Stimulated activated naive CD8-positive, alpha-beta T cell treated with anti-CD3 and anti-CD28 coated beads, Interleukin-15, Interleukin-2, amounts not matched to agents 100 ng/mL and 50 ng/mL, for 24 hours (primary cell): Measurements from ENCODE around the gene LILRB3.
"Not testable (repeated sequence)": the region's sequence is repeated elsewhere in the genome, so short reads cannot be mapped to it uniquely, and the experiment has no call there.

Experiments used
- H3K27ac Mint-ChIP-seq: one replicate; pipeline ENCODE4 v1.8.0; 2021; ENCODE audit warnings: mild to moderate bottlenecking, mixed read lengths
- H3K27me3 Mint-ChIP-seq: one replicate; pipeline ENCODE4 v1.8.0; 2021; ENCODE audit warnings: mixed read lengths
- H3K36me3 Mint-ChIP-seq: one replicate; pipeline ENCODE4 v1.8.0; 2021; ENCODE audit warnings: low read depth, mixed read lengths
- H3K4me1 Mint-ChIP-seq: one replicate; pipeline ENCODE4 v1.8.0; 2021; ENCODE audit warnings: low read depth, mixed read lengths
- H3K4me3 Mint-ChIP-seq: one replicate; pipeline ENCODE4 v1.8.0; 2021; ENCODE audit warnings: mild to moderate bottlenecking, mixed read lengths
- H3K9me3 Mint-ChIP-seq: one replicate; pipeline ENCODE4 v1.8.0; 2021; ENCODE audit warnings: mixed read lengths

Gene LILRB3

DNA sequence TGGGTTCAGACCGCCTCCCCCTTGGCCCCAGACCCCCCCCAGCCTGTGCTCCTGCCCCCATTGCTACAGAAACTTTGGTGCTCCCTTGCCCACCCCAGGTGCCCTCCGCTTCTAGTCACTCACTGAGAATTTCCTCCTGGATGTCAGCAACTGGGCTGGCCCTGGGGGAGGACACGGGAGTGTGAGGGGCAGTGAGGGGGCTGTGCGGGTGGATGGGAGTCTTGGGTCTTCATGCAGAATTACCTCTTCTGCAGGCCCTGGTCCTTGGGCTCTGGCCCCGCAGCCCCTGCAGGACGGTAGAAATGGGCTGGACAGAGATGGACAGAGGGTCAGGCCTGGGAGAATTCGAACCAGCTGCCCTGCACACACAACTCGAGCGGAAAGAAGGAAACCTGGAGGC, 29.4 kb upstream of the LILRB3 start:
- Mint-ChIP-seq H3K4me3 (no peak overlapping the region), H3K27me3 (peaks cover 8% of the 10 kb centered on the region)

DNA sequence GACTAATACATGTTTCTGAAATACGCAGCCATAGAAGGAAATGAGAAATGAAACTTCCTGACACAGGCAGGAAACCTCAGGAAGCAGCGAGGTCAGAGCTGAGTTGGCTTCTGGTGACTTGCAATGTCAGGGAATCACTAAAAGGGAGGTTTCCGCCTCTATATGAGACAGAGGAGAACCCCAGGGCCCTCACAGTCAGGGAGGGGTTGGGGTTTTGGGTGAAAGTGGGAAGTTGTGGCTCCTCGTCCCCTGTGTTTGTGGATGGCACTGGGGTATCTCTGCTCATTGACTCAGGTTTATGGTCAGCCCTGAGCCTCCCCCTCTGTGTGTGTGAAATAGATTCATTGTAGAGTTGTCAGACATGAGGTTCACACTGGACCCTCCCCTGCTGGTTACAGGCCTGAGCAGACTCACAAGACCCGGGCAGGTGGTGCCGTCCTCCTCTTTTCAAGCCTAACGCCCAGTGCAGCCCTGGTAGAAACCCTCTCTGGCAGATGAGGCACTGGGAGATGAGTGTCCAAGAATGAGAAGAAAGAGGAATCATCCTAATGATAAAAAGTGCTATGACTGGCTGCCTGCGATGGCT, 25.3 kb upstream of the LILRB3 start:
- Mint-ChIP-seq H3K9me3 (no peaks in the 10 kb centered on the region), H3K27ac (peak overlapping the region; percentile 26), H3K4me3 (peak overlapping the region; percentile 6), H3K36me3 (no peaks in the 10 kb centered on the region), H3K27me3 (peaks cover 10% of the 10 kb centered on the region), H3K4me1 (peaks cover 17% of the 10 kb centered on the region)

More for the DNA sequence above, 29.4 kb upstream of the LILRB3 start:
- no peak overlapping the region for H3K27ac Mint-ChIP-seq
- H3K9me3 Mint-ChIP-seq = no peaks in the 10 kb centered on the region
- H3K36me3 Mint-ChIP-seq = no peaks in the 10 kb centered on the region
- peaks cover 13% of the 10 kb centered on the region for H3K4me1 Mint-ChIP-seq

DNA sequence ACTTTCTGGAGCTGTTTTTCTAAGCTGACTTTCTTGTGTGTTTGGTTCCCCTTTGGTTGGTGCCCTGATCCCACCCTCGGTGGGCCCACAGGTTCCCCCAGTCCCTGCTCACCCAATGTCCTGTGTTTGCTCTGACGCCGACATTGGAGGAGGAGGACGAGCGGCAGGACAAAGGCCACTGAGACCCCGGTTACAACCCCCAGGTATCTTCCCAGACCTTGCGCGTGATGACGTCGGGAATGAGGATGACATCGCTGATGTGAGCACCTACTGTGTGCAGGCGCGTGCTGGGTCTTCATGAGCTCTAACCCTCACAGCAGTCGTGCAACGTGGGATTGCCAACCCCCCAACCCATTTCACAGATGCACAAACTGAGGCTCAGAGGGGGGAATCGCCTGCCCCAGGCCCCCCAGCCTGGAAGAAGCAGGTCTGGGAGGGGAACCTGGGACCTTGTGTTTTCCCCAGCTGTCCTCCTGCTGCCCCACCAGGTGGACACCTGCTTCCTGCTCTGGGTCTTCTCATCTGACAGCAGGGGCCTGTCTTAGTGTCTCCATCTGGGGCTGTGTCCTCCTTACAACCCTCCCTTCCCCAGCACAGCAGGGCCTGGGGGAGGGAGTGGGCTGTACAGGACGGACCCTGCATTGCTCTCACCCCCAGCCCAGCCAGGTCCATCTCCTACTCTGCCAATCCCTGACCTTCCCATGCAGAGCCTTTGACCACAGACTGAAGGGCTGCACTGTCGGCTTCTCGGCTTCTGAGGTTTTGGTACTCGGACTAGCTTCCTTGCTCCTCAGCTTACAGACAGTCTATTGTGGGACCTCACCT, 24.5 kb upstream of the LILRB3 start:
- H3K27me3 Mint-ChIP-seq = peaks cover 13% of the 10 kb centered on the region
- H3K4me3 Mint-ChIP-seq = peak overlapping the region; percentile 6
- H3K27ac Mint-ChIP-seq = peak overlapping the region; percentile 26
- H3K9me3 Mint-ChIP-seq = no peaks in the 10 kb centered on the region
- peaks cover 17% of the 10 kb centered on the region for H3K4me1 Mint-ChIP-seq
- no peaks in the 10 kb centered on the region for H3K36me3 Mint-ChIP-seq

DNA sequence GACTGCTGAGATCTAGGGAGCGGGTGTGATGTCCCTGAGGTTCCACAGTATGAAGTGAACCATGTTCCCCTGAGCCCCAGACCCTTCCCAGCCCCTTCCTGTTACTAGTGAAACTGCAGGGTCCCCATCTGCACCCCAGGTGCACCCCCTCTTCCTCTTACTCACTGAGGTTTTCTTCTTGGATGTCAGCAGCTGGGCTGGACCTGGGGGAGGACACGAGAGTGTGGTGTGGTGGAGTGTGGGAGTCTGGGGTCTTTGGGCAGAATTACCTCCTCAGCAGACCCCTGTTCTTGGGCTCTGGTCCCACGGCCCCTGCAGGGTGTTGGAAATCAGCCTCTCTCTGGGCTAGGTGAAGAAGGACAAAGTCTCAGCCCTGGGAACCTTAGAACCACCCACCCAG, 23.1 kb upstream of the LILRB3 start:
- H3K4me1 Mint-ChIP-seq = peaks cover 17% of the 10 kb centered on the region
- H3K27me3 Mint-ChIP-seq = peaks cover 13% of the 10 kb centered on the region
- H3K36me3 Mint-ChIP-seq = no peaks in the 10 kb centered on the region
- no peaks in the 10 kb centered on the region for H3K9me3 Mint-ChIP-seq
- no peak overlapping the region for H3K27ac Mint-ChIP-seq
- H3K4me3 Mint-ChIP-seq = no peak overlapping the region

DNA sequence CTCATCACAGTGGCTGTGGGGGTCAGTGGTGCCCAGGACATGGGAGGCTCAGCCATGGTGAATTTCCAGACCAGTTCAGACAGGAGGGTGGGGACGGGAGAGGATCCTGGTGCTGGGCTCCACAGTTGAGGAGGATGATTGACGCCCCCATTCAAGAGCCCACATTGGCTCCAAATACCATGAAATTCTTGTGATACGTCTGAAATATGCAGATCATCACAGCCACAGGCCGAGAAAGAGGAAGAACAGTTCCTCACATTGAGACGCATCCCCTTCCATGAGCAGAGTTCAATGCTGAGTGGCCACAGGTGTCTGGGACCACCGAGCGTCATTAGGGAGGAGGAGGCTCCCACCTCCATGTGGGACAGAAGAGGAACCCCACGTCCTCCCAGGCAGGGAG, 21.0 kb upstream of the LILRB3 start:
- Mint-ChIP-seq H3K4me1 (peaks cover 17% of the 10 kb centered on the region), H3K27me3 (peaks cover 11% of the 10 kb centered on the region)
- H3K9me3 Mint-ChIP-seq, H3K36me3 Mint-ChIP-seq, H3K4me3 Mint-ChIP-seq, H3K27ac Mint-ChIP-seq: not testable (repeated sequence)

DNA sequence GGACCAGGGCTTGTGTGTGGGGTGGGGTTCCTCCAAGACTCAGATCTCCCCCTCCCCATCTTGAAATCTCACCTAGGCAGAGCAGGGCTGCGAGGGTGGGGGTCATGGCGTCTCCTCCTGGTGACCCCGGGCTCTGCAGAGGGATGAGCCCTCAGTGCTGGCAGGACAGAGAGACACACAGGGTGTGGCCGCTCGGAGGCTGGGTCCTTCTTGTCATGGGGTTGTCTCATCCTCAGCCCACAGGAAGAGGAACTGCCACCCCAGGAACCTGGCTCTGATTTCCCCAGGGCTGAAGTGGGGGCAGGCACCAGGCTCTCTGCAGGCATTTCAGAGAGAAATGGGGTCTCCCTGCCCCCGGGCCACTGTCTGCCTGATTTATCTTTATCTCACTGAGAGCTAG, 19.8 kb upstream of the LILRB3 start, which contains the start of gene LILRA6:
TSS of gene LILRA6 (minus strand) at position 145 of the 400 bp plus-strand sequence.
- H3K27ac Mint-ChIP-seq, H3K9me3 Mint-ChIP-seq, H3K36me3 Mint-ChIP-seq, H3K4me1 Mint-ChIP-seq, H3K4me3 Mint-ChIP-seq: not testable (repeated sequence)
- peaks cover 11% of the 10 kb centered on the region for H3K27me3 Mint-ChIP-seq

DNA sequence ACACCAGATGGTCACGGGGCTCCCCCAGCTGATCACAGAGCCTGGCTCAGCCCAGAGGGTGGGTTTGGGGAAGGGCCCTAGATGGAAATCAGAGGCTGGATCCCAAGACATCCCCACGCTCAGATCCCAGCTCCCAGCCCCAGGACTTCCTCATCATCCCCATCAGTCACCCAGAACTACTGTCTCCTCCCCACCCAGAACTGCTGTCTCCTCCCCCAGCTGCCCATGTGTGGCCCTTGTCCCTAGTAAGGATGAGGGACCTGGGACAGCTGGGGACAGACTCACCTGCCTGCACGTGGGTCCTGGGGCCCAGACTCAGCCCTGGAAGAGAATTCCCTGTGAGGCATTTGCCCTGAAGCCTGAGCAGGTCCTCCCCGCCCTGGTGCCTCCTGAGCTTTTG, 19.4 kb upstream of the LILRB3 start:
- H3K36me3 Mint-ChIP-seq, H3K4me1 Mint-ChIP-seq: not testable (repeated sequence)
- peaks cover 11% of the 10 kb centered on the region for H3K27me3 Mint-ChIP-seq

DNA sequence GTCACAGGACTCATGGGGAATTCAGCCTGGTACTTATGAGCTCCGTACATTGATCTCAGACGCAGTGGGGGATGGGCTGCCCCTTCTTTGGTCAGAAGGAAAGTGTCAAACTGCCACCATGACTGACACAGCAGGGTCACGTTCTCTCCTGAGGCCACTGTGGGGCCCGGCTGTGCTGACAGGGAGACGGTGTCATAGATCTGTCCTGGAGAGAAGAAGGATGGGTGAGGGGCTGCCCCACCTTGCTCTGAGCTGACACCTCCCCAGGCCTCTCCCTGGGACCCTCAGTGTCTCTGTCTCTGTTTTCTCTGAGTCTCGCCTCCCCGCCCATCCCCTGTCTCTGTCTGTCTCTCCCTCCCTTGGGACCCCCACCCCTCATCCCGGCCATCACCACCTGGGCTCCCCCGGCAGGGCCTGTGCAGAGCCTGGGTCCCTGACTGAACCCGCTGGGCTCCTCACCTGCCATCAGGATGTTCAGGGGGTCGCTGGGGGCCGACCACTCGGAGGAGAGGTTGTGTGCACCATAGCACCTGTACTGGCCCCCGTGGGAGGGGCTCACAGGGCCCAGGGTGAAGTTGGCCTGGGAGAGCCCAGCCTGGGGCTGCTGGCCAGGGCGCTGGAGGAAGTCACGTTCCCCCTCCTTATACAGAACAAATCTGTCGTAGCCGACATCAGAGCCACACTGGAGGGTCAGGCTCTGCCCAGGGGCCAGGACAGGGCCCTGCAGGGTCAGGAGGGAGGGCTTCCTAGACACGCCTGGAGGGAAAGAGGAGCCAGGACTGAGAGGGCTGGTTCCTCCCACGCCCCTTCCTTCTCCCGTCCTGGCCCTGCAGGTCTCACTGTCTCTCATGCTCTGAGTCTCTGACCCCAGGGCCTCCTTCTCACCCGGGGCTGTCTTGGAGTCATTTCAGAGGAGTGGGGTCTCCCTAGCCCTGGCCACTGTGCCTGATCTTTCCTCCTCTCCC, 17.8 kb upstream of the LILRB3 start:
- not testable (repeated sequence) for H3K4me1 Mint-ChIP-seq, H3K27ac Mint-ChIP-seq, H3K9me3 Mint-ChIP-seq, H3K36me3 Mint-ChIP-seq, H3K4me3 Mint-ChIP-seq
- peaks cover 20% of the 10 kb centered on the region for H3K27me3 Mint-ChIP-seq

More for the DNA sequence above, 19.4 kb upstream of the LILRB3 start:
- not testable (repeated sequence) for H3K9me3 Mint-ChIP-seq, H3K27ac Mint-ChIP-seq, H3K4me3 Mint-ChIP-seq

DNA sequence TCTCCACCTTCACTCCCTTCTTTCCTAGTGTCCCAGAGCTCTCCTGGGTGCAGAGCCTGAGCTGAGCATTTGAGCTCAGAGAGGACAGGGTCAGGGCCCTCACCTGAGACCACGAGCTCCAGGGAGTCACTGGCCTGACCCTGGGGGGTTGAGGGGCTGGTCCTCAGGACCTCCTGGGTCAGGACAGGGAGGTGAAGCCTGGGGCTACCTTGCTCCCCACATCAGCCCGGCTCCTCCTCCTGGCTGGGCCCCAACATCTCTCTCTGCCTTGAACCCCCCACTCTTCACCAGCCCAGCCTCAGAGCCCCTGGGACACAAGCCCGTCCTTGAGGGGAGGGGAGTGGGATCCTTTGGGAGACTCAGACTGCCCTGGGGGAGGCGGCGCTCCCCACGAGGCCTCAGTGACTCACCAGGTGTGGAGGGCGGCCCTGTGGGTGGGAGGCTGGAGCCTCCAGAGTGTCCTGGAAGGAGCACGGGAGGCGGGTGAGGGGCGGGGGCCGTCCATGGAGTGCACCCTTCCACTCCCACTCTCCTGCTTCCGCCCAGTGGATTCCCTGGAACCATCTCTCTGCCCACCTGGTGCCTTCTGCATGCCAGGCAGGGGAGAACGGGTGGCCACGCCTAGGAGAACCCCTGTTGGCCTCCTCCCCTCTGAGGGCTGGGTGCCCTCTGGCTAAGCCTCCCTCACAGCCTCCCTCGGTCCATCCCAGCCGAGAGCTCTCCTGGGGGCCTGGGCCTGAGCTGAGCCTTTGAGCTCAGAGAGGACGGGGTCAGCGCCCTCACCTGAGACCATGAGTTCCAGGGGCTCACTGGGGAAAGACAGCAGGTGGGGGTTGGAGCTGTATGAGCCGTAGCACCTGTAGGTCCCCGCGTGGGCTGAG, 16.9 kb upstream of the LILRB3 start:
- H3K4me3 Mint-ChIP-seq, H3K36me3 Mint-ChIP-seq, H3K4me1 Mint-ChIP-seq, H3K9me3 Mint-ChIP-seq, H3K27ac Mint-ChIP-seq: not testable (repeated sequence)
- H3K27me3 Mint-ChIP-seq = peaks cover 27% of the 10 kb centered on the region

DNA sequence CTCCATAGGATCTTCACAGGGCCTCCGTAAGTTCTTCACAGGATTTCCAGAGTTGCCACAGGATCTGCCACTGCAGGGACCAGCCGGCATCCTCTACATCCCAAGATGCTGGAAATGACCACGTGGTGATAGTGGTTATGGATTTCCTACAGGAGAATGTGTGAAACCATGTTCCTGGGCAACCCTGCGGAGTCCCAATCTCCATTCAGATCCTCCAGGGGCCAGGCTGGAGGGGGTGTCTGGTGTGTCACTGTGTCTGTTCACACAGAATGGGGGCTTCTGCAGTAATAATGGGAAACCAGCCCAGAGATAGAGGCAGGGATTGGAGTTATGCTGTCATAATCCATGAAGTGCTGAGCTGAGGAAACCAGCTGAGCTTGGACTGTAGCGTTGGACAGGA, 11.1 kb upstream of the LILRB3 start:
- Mint-ChIP-seq H3K4me3 (no peak overlapping the region), H3K27ac (no peak overlapping the region), H3K9me3 (no peaks in the 10 kb centered on the region), H3K27me3 (peaks cover 49% of the 10 kb centered on the region), H3K4me1 (peaks cover 7% of the 10 kb centered on the region), H3K36me3 (no peaks in the 10 kb centered on the region)

DNA sequence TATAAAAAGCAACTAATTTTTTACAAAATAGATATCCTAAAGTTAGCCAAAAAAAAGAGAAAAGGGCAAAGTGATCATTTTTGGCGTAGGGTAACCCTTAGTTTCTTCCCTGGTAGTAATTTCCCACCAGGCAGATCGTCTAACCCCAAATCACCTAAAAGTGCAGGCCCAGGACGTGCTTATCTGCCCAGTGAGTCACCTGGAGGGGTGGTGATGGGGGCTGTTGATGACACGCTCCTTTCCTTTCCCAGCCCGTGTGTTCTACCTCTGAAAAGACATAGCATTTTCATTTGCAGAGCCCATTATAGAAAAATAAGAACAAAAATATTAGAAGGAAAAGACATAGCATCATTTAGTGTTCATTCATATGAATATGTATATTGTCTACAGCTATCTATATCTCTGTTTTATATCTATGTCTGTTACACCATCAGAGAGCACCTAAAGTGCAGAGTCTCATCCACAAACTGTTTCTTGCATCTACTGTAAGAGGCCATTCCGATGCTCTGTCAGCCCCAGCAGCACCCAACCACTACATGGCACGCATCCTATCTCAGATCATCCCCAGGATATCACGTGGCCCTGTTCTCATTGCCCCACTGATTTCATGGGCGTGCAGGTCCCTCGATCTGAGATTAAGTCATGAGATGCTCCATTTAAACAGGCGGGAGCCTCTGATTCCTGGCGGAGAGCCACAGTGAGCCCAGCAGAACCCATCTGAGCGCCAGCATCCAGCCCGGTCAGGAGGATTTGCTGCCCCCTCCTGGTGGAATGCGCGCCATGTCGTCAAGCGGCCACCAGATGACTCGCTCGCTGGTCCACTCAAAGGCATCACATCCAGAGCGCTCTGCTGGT, 8.5 kb upstream of the LILRB3 start:
- no peaks in the 10 kb centered on the region for H3K9me3 Mint-ChIP-seq
- H3K36me3 Mint-ChIP-seq = no peaks in the 10 kb centered on the region
- no peak overlapping the region for H3K4me3 Mint-ChIP-seq
- peaks cover 7% of the 10 kb centered on the region for H3K4me1 Mint-ChIP-seq
- peaks cover 54% of the 10 kb centered on the region for H3K27me3 Mint-ChIP-seq
- H3K27ac Mint-ChIP-seq = no peak overlapping the region

DNA sequence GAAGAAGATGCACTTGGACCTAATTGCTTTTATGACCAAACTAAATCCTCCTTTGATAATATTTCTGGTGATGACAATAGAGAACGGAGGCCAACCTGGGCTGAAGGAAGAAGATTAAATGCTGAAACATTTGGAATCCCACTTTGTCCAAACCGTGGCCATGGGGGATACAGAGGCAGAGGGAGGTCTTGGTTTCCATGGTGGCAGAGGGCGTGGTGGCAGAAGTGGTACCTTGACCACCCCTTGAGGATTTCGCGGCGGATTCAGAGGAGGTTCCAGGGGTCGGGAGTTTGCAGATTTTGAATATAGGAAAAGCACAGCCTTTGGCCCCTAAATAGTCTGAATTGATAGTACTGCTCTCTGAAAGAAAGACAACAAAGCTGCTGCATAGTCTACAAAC, 7.2 kb upstream of the LILRB3 start:
- no peak overlapping the region for H3K27ac Mint-ChIP-seq
- no peaks in the 10 kb centered on the region for H3K36me3 Mint-ChIP-seq
- H3K9me3 Mint-ChIP-seq = no peaks in the 10 kb centered on the region
- H3K4me1 Mint-ChIP-seq = peaks cover 7% of the 10 kb centered on the region
- no peak overlapping the region for H3K4me3 Mint-ChIP-seq
- H3K27me3 Mint-ChIP-seq = peaks cover 45% of the 10 kb centered on the region

DNA sequence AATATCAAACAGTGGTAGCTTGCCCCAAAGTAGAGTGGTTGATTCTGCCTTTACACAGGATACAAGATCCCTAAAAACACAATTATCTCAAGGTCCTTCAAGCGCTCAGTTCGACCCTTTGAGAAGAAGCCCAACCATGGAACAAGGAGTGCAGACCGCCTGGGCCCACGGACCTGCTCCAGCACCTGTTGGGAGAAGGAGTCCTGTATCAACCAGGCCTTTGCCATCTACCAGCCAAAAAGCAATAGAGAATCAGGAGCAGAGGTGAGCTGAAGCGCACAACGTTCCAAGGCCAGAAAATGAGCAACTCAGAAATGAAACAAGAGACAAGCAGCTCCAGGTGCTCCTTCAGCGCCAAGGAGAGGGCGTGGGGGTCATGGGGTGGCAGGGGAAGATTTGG, 6.3 kb upstream of the LILRB3 start:
- Mint-ChIP-seq H3K27ac (no peak overlapping the region), H3K9me3 (no peaks in the 10 kb centered on the region), H3K27me3 (peaks cover 38% of the 10 kb centered on the region), H3K4me3 (no peak overlapping the region), H3K4me1 (peaks cover 7% of the 10 kb centered on the region), H3K36me3 (no peaks in the 10 kb centered on the region)
